ENCODE results near the gene CDC5L. TPM values are rescaled to one million over a fixed set of nuclear protein-coding genes. Genes with fewer than 3 reads are reported as not detected.

The CDC5L gene
- total RNA-seq, 2 experiments from 2014 or later: 24.4 to 29.8 TPM

DNA sequence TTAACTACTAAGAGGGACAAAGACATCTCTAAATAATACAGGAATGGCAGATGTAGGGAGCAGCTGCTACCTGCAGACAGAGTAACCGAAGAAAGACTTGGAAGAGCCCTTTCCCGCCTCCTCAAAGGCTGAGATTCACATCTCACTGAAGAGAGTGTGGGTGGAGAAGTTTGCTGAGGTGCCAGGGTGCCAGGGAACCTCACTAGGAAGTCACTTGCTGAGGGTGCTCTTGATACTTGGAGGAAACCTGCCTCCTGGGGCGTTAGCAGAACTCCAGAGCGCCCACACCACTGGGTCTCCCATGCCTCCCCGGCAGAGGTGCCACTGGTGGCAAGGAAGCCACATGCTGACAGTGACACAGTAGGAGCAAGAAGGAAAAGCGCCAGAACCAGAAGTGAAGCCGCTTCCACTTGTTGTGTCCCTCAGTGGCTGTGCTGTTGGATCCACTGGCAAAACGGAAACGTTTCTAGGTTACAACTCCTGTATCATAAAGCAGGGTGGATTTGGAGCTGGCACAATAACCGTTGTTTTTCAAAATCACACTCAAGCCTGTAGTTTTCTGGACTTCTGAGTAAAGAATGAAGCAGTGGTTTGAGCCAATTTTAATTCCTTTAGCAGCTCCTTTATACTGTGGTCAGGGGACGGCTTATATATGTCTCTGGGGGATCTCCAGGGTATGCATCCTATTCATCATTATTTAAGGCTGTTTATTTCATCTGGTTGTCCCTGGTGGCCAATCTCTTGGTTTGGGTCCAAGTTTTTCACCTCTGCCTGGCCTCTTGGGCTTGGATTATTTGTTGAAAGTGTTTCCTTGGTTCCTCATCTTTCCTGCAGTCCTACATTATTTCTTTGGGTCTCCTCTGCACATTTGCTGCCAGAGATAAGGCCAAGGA is 64.5 kb downstream of the CDC5L start:
- CTCF ChIA-PET: interaction anchor here (0.6 kb wide), 1 partner anchor 1274 kb away, joined by 3 read pairs; no protein-coding TSS in a partner anchor
- Mint-ChIP-seq H3K27ac (no peak overlapping the region), H3K4me3 (no peak overlapping the region), H3K4me1 (peaks cover 5% of the 10 kb centered on the region), H3K27me3 (no peaks in the 10 kb centered on the region), H3K36me3 (ENCODE audit: low read depth) (peaks cover 10% of the 10 kb centered on the region), H3K9me3 (no peaks in the 10 kb centered on the region)
- POLR2A ChIA-PET: no interaction called here
- DNase-seq: no peak

DNA sequence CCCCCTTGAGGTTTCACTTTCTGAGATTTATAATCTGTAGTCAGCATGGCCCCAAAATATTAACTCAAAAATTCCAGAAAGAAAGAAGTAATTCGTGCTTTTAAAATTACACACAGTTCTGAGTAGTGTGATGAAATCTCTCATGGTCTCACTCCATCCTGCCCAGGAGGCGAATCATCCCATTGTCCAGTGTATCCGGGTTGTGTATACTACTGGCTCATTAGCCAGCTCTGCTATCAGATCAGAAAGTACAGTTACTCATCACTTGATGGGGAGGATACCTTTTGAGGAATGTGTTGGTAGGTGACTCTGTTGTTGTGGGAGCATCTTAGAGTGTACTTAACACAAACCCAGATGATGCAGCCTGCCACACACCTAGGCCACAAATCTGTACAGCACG is 65.2 kb downstream of the CDC5L start:
- H3K27me3 Mint-ChIP-seq: no peaks in the 10 kb centered on the region
- peaks cover 7% of the 10 kb centered on the region for H3K36me3 Mint-ChIP-seq (ENCODE audit: low read depth)
- peaks cover 5% of the 10 kb centered on the region for H3K4me1 Mint-ChIP-seq
- no peak overlapping the region for H3K27ac Mint-ChIP-seq
- H3K9me3 Mint-ChIP-seq: no peaks in the 10 kb centered on the region
- H3K4me3 Mint-ChIP-seq: no peak overlapping the region
- ChIA-PET CTCF (interaction anchor here (0.6 kb wide), 1 partner anchor 1273 kb away, joined by 3 read pairs; no protein-coding TSS in a partner anchor), POLR2A (no interaction called here)
- DNase-seq: no peak

DNA sequence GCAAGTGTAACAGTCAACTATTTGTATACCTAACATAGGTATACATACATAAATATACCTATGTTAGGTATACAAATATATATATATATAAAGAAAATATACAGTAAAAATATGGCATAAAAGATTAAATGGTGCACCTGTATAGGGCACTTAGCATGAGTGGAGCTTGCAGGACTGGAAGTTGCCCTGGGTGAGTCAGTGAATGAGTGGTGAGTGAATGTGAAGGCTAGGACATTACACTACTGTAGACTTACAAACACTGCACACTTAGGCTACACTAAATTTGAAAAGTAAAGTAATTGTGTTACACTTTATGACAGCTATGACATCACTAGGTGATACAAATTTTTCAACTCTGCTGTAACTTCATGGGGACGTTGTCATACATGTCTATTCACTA is 65.6 kb downstream of the CDC5L start:
- Mint-ChIP-seq H3K36me3 (ENCODE audit: low read depth) (peaks cover 5% of the 10 kb centered on the region), H3K4me3 (no peak overlapping the region), H3K27me3 (no peaks in the 10 kb centered on the region), H3K27ac (no peak overlapping the region), H3K9me3 (no peaks in the 10 kb centered on the region), H3K4me1 (peaks cover 5% of the 10 kb centered on the region)
- ChIA-PET CTCF (interaction anchor here (2.5 kb wide), 1 partner anchor 9 kb away, joined by 10 read pairs; no protein-coding TSS in a partner anchor), POLR2A (no interaction called here)
- no peak for DNase-seq

DNA sequence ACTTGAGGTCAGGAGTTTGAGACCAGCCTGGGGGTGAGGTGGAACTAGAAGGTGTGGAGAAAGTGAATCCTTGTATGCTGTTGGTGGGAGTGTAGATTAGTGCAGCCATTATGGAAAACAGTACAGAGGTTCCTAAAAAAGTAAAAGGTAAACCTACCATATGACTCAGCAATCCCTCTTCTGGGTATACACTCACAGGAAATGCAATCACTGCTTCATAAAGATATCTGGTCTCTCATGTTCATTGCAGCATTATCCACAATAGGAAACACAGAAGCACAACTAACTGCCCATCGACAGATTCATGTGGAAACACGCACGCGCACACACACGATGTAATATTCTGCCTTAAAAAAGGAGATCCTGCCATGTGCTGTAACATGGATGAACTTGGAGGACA is 66.7 kb downstream of the CDC5L start:
- Mint-ChIP-seq H3K27ac (no peak overlapping the region), H3K9me3 (no peaks in the 10 kb centered on the region), H3K27me3 (no peaks in the 10 kb centered on the region), H3K4me1 (peaks cover 5% of the 10 kb centered on the region), H3K4me3 (no peak overlapping the region), H3K36me3 (ENCODE audit: low read depth) (peaks cover 5% of the 10 kb centered on the region)
- DNase-seq: no peak
- ChIA-PET CTCF (interaction anchor here (0.6 to 2.5 kb wide), 2 partner anchors 10 to 348 kb away, joined by 3 to 10 read pairs; no protein-coding TSS in a partner anchor), POLR2A (no interaction called here)

DNA sequence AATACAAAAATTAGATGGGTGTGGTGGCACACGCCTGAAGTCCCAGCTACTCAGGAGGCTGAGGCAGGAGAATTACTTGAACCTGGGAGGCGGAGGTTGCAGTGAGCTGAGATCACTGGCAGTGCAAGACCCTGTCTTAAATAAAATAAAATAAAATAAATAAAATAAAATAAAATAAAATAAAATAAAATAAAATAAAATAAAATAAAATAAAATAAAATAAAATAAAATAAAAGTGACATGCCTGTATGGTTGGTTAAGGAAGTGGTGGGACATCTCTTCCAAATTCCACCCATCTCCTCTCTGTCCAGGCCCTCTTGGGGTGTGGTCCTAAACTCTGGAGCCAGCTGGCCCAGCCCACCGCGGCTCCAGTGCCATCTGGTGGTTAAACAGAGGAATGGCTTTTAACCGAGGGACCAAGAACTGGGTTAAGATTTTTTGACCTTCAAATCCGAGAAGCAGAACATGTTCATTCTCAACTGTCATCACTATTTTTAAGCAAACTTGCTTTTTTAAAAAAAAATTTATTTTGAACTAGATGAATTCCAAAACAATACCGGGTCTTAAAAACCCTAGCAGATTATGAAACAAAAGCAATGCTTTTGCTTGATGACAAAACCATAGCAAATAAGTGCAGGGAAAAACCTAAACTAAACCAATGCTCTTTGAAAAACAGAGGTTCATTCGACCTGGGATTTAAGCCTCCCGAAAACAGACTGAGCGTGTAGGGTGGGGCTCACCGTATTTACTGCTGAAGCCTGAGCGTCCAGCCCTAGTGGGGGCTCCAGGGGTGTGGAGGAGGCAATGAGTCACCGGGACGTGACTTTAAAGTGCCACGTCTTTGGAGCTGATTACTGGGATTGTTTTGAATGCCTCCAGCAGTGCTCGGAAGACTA is 68.8 kb downstream of the CDC5L start:
- no peak overlapping the region for H3K27ac Mint-ChIP-seq

DNA sequence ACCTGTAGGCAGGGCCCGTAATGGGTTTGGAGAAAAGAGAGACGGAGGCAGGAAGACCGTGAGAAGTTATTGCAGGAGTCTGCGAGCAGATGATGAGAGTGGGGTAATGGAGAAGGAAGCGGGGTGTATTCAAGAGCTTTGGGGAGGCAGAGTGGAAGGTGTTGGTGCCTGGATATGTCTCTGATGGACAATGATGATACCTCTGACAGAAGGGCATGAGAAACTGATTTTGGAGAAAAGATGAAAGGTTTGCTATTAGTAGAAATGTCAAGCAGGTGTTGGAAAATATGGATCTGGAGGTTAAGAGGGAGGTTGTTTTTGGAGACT is 69.4 kb downstream of the CDC5L start:
- ChIA-PET POLR2A (no interaction called here), CTCF (interaction anchor here (1.0 kb wide), 1 partner anchor 15 kb away, joined by 3 read pairs; no protein-coding TSS in a partner anchor)
- no peak for DNase-seq
- H3K4me1 Mint-ChIP-seq: peaks cover 2% of the 10 kb centered on the region
- no peak overlapping the region for H3K27ac Mint-ChIP-seq
- H3K4me3 Mint-ChIP-seq: no peak overlapping the region
- peaks cover 2% of the 10 kb centered on the region for H3K36me3 Mint-ChIP-seq (ENCODE audit: low read depth)
- H3K9me3 Mint-ChIP-seq: no peaks in the 10 kb centered on the region
- no peaks in the 10 kb centered on the region for H3K27me3 Mint-ChIP-seq

More for the DNA sequence above, 68.8 kb downstream of the CDC5L start:
- ChIA-PET POLR2A (no interaction called here), CTCF (interaction anchor here (0.6 to 1.7 kb wide), 3 partner anchors 9 to 188 kb away, joined by 3 to 5 read pairs (median 4); no protein-coding TSS in a partner anchor)
- peak; percentile 46 for DNase-seq
- Mint-ChIP-seq H3K36me3 (ENCODE audit: low read depth) (peaks cover 5% of the 10 kb centered on the region), H3K4me1 (peaks cover 2% of the 10 kb centered on the region), H3K9me3 (no peaks in the 10 kb centered on the region), H3K4me3 (no peak overlapping the region), H3K27me3 (no peaks in the 10 kb centered on the region)

DNA sequence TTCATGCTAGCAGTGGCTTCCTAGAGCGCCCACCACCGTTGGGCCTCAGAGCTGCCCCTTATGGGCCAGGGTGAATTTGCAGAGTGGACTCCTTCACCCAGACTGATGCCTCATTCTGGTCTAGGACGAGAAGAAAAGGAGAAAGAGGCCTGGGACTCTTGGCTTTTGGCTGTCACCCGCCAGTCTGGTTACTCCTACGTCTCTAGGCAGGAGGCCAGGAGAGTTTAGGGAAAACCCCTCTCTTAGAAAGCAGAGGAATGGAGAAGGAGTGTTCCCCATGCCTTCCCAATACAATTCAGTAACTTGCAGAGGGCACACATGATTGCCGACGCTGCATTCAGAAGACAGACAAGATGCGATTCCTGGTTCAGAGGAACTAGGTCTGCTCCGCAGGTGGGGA is 70.1 kb downstream of the CDC5L start:
- Mint-ChIP-seq H3K27ac (no peak overlapping the region), H3K27me3 (no peaks in the 10 kb centered on the region), H3K4me3 (no peak overlapping the region), H3K9me3 (no peaks in the 10 kb centered on the region), H3K4me1 (peaks cover 2% of the 10 kb centered on the region), H3K36me3 (ENCODE audit: low read depth) (no peaks in the 10 kb centered on the region)
- DNase-seq: no peak
- ChIA-PET CTCF (interaction anchor here (1.0 to 3.1 kb wide), 3 partner anchors 12 to 14 kb away, joined by 3 to 14 read pairs (median 6); no protein-coding TSS in a partner anchor), POLR2A (no interaction called here)

DNA sequence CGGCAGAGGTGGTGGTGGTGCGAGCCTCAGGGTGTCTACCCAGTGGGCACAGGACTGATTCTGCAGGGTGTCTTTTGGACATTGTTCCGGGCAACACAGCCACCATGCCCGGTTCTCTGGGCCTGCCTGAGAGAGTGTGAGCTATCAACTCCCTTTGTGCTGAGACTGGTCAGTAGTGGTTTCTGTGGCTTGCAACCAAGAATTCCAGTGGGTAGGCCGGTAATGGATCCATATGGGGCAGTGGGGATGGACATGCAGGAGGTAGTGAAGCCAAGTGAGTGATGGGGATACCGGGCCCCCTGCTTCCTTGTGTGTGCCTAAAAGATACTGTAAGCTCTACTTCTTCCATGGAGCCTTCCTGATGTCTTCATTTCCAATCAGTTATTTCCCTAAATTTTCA is 71.0 kb downstream of the CDC5L start:
- Mint-ChIP-seq H3K27me3 (no peaks in the 10 kb centered on the region), H3K4me3 (no peak overlapping the region), H3K36me3 (ENCODE audit: low read depth) (no peaks in the 10 kb centered on the region), H3K27ac (no peak overlapping the region), H3K9me3 (no peaks in the 10 kb centered on the region), H3K4me1 (peaks cover 2% of the 10 kb centered on the region)
- ChIA-PET POLR2A (no interaction called here), CTCF (interaction anchor here (1.6 to 5.8 kb wide), 4 partner anchors 11 to 22 kb away, joined by 3 to 33 read pairs (median 10); no protein-coding TSS in a partner anchor)
- DNase-seq: no peak

DNA sequence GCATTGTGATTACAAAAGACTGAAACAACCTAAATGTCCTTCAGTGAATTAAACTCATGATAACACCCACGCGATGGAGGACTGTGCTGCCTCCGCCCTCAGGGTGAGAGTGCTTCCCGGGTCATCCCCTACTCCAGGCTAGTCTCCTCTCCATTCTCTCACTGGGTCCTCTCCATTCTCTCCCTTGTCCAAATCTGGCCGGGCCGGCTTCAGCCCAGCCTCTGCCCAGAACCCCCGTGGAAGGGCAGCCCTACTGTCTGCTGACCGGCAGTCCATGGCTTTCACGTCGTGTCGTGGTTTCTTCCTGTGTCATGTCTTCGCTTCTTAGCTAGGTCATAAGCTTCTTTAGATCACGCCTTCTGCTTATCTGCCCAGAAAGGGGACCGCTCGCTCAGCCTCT is 74.8 kb downstream of the CDC5L start:
- POLR2A ChIA-PET: no interaction called here
- CTCF ChIA-PET: interaction anchor here (0.9 to 5.8 kb wide), 2 partner anchors 14 to 26 kb away, joined by 3 to 33 read pairs; no protein-coding TSS in a partner anchor
- Mint-ChIP-seq H3K27ac (no peak overlapping the region), H3K36me3 (ENCODE audit: low read depth) (no peaks in the 10 kb centered on the region), H3K27me3 (peaks cover 3% of the 10 kb centered on the region), H3K4me3 (no peak overlapping the region), H3K9me3 (no peaks in the 10 kb centered on the region), H3K4me1 (no peaks in the 10 kb centered on the region)
- no peak for DNase-seq

DNA sequence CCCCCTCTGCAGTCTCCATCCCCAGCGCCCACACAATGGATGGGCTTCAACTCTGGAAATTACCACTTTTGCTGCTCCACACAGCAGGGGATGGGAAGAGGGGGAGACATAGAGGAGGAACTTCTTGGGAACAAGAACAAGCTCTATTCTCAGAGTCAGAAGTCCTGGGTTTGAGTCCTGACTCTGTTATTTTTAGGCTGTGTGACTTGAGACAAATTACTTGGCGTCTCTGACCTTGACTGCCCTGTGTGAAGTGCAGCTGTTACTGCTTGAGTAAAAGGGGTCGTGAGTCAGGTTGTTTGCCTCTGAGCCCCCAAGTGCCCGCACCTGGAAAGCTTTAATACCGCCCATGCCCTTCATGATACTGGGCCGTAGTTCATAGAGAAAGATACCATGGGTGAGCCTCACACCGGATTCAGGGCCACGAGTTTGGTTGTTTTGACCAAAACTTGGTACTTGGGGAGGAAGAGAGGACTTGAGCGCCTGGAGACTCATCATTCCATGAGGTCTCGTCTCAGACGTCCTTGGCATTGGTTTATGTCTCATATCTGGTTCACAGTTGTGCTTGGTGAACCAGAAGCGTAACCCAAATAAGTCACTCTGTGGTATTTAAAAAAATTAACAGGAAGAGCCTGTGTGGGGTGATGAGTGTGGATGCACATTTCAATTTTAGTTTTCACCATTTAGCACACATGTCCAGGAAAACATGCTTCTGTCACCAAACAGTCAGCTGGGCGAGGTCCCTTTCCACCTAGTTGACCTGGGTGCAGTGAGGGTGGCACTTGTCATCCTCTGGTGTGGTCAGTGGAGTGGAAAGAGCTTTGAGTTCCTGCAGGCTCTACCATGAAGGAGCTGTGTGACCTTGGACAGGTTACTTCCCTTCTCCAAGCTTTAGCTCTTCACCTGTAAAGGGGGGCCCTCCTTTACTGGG is 75.6 kb downstream of the CDC5L start:
- DNase-seq: no peak
- no peaks in the 10 kb centered on the region for H3K4me1 Mint-ChIP-seq
- H3K9me3 Mint-ChIP-seq: no peaks in the 10 kb centered on the region
- no peaks in the 10 kb centered on the region for H3K36me3 Mint-ChIP-seq (ENCODE audit: low read depth)
- H3K27me3 Mint-ChIP-seq: peaks cover 5% of the 10 kb centered on the region
- CTCF ChIA-PET: interaction anchor here (0.9 to 5.8 kb wide), 2 partner anchors 13 to 26 kb away, joined by 3 to 33 read pairs; no protein-coding TSS in a partner anchor
- POLR2A ChIA-PET: no interaction called here
- no peak overlapping the region for H3K27ac Mint-ChIP-seq
- no peak overlapping the region for H3K4me3 Mint-ChIP-seq

DNA sequence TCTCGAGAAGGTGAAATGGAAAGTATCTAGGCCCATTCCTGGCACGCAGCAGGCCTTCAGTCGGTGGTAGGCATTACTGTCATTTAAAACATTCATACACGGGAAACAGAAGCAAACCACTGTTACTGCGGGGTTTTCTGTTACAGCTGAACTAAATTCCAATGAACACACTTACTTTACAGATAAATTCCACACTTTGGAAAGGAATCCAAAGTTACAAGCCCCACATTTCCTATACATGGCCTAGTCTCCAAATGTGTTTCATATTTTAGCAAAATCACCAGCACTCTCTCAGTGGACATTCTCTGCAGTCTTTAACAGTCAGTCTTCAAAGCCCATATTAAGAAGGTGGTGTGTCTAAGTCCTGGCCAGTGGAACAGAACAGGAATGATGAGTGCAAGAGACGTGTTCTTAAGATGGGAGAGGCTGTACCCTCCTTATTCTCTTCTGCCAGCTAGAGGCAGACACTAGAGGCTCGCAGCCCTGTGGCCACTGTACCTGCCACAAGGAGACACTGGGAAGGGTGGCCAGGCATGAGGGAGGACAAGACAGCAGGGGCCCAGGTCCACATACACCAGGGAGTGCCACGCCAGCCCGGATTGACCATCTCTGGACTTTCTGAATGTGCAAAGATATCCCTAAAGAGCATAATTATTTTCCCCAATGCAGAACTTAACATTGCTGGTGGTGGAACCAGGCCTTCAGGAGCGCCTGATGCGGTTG is 76.4 kb downstream of the CDC5L start:
- Mint-ChIP-seq H3K27me3 (peaks cover 5% of the 10 kb centered on the region), H3K9me3 (no peaks in the 10 kb centered on the region), H3K4me1 (no peaks in the 10 kb centered on the region), H3K27ac (no peak overlapping the region), H3K36me3 (ENCODE audit: low read depth) (no peaks in the 10 kb centered on the region), H3K4me3 (no peak overlapping the region)
- CTCF ChIA-PET: interaction anchor here (5.8 kb wide), 1 partner anchor 12 kb away, joined by 33 read pairs; no protein-coding TSS in a partner anchor
- POLR2A ChIA-PET: interaction anchor here (0.6 kb wide), 1 partner anchor 1025 kb away, joined by 4 read pairs; no protein-coding TSS in a partner anchor
- no peak for DNase-seq

All from activated CD4-positive, alpha-beta T cell treated with anti-CD3 and anti-CD28 coated beads, Interleukin-2, amount 10 ng/mL, durations not matched to agents 7 days and 5 days (primary cell).